LNCaP clone FGC (cell line): ENCODE data around the gene ATP2A2.

Experiments used
- DNase-seq: peaks from one replicate; pipeline ENCODE4 v3.0.0-alpha.2; 2011; ENCODE audit warnings: low read depth
- H3K4me3 ChIP-seq: 2 replicates; pipeline ENCODE4 v1.5.1; 2011; ENCODE audit warnings: mild to moderate bottlenecking, low read depth, low read length, control low read depth
- TF ChIP-seq, protein P1 (sequence below): IDR thresholded peaks from 2 replicates; pipeline ENCODE4 v1.5.1; 2012; ENCODE audit warnings: mild to moderate bottlenecking; ENCODE audit not compliant: control insufficient read depth, insufficient read depth; ENCODE audit errors: extremely low read depth

ATP2A2 gene

DNA sequence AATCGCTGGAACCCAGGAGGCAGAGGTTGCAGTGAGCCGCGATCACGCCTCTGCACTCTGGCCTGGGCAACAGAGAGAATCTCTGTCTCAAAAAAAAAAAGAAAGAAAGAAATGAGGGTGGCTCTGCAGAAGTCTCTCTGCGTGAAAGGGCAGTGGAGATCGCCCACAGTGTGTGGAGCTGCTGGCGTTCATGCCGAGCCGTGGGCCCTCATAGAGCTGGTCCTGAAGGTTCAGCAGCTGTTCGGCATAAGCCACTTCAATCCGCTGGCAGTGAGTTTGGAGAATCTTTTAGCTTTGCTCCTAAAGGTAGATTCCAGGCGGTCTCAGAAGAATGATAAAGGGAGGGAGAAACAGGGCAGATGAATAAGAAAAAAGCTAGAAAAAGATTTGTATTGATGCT, 36.7 kb upstream of the ATP2A2 start:
- DNase-seq = no peak
- H3K4me3 ChIP-seq = no peak overlapping the region
- TF ChIP-seq, protein P1, sequence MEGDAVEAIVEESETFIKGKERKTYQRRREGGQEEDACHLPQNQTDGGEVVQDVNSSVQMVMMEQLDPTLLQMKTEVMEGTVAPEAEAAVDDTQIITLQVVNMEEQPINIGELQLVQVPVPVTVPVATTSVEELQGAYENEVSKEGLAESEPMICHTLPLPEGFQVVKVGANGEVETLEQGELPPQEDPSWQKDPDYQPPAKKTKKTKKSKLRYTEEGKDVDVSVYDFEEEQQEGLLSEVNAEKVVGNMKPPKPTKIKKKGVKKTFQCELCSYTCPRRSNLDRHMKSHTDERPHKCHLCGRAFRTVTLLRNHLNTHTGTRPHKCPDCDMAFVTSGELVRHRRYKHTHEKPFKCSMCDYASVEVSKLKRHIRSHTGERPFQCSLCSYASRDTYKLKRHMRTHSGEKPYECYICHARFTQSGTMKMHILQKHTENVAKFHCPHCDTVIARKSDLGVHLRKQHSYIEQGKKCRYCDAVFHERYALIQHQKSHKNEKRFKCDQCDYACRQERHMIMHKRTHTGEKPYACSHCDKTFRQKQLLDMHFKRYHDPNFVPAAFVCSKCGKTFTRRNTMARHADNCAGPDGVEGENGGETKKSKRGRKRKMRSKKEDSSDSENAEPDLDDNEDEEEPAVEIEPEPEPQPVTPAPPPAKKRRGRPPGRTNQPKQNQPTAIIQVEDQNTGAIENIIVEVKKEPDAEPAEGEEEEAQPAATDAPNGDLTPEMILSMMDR = no peak

DNA sequence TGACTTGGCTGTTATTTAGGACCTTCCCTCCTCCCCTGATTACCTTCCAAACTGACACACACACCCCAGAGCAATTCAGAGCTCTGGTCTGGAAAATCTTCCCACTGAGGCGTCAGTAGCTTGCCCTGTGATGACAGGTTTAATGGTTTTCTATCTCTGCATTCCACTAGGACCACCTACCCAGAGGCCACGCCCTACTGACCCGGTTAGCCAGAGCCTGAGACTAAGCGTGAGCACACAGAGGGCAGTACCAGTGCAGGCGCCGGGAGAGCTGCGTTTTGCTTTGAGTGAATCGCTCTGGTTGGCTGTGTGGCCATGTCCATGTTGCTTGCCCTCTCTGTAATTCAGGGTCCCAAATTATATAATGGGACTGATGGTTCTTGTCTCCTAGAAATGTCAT, 36.2 kb upstream of the ATP2A2 start:
- no peak for DNase-seq
- no peak overlapping the region for H3K4me3 ChIP-seq
- TF ChIP-seq, protein P1 = no peak

DNA sequence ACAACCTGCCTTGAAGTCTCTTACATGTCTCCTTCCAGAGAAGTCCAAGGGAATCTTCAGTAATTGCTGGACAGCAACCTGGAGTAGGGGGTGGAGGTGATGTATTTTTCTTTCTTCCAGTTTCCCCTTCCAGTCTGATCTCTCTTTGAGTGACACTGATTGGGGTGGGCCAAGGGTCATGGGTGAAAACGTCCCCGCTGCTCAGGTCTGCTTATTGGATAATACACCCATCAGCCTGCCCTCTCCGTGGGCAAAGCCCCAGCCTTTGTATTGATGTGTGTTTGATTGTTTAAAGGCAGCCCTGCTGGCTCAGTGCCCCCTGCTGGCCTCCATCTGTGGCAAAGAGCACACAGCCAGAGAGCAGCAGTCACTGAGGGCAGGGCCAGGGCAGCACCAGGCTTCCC, 35.7 kb upstream of the ATP2A2 start:
- TF ChIP-seq, protein P1 = 0 out of 2 replicates have a peak, but pooled peaks have one; percentile 5
- no peak for DNase-seq
- H3K4me3 ChIP-seq = no peak overlapping the region

DNA sequence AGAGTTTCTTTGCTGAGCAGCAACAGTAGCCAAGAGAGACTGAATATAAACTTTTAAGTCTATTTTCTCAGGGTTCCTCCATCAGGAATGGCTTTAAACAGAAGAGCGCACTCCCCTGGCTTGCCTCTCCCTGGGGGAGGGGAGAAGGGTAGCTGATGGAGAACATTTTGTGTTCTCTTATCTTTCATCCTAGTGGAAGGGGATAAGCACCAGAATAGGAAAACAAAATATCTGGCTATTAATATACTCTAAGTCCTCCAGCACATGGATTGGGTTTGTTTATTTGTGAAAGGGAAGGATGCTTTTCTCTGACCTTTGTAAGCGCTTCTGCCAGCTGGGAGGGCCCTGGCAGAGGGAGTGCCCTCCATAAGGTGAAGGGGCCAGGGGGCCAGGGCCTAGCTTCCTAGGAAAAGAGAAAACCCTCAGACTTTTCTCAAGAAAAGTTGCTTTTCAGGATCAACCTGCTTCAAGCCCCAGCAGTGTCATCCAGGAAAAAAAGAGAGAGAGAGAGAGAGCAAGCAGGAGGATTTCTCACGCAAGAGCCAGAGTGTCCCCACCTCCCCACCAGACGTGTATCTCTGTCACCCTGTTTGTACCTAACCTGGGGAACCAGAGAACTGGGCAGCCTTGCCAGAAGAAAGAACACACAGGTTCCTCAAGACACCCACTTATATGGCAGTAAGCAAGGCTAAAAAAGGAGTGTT, 34.3 kb upstream of the ATP2A2 start:
- TF ChIP-seq, protein P1 = no peak
- DNase-seq = no peak
- no peak overlapping the region for H3K4me3 ChIP-seq

DNA sequence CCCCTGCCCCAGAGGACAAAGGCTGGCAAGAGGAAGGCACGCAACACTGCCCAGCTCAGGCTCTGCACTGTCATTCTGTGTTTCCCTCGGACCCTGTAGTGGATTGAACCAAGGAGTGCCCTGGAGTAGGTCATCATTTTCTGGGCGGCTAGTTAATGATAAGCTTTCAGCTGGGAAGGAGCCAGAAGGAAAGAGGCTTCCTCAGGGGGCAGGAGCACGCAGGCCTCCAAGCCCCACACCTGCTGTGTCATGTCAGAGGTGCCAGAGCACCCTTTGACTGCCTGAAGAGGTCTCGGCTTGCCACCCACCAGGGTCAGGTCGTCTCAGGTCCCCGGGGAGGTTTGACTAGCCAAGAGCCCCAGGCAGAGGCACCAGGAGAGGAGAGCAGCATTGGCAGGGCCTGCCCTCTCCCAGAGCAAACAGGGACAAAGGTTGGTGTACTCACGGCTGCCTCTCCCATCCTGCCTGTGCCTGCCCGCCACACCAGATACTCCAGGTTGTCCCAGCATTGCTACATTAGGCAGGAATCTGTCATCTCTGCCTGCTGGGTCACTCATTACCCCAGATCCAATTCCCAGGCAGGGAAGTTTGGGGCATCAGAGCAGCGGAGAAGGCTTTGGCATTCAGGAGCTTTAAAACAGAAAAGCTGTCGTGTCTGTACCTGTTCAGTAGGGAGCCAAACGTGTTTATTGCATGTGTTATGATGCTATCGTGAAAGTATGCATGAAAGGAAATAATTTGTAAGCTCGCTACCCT, 33.5 kb upstream of the ATP2A2 start:
- TF ChIP-seq, protein P1 = no peak
- H3K4me3 ChIP-seq = no peak overlapping the region
- DNase-seq = no peak

DNA sequence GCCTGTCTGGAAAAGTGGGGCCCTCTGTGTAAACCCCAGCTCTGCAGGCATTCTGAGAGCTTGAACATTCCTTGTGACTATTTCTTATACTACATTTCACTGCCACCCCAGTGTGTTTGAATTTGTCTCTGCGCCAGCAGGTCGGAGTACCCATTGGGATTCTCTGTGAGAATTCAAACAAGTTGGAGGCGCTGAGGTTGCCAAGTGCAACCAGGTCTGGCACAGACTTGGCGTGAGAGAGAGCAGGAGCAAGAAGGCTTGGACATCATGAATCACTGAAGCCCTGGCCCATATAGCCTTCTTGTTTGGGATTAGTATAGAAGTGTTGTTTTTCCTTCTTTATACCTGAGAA, 33.0 kb upstream of the ATP2A2 start:
- TF ChIP-seq, protein P1 = no peak
- no peak for DNase-seq
- H3K4me3 ChIP-seq = no peak overlapping the region
